SJSA1 (cell line): ENCODE results near the gene TIMELESS. TPM values are rescaled to one million over a fixed set of nuclear protein-coding genes. Genes with fewer than 3 reads are reported as not detected.

Experiments used
- DNase-seq, 2 experiments: peaks; one replicate each; pipeline ENCODE4 v3.0.0-alpha.2; 2015 to 2020; ENCODE audit warnings: low spot score in 2 of 2, low read depth in 1 of 2
- H3K27ac ChIP-seq: fragments of 250-450 bp; sonication (Bioruptor Pico); 2 replicates; pipeline ENCODE4 v1.5.1; 2020; ENCODE audit warnings: mild to moderate bottlenecking, moderate library complexity
- H3K27me3 ChIP-seq: fragments of 250-450 bp; sonication (Bioruptor Pico); replicated peaks from 2 replicates; pipeline ENCODE4 v1.5.1; 2020; ENCODE audit warnings: mild to moderate bottlenecking, moderate library complexity
- H3K36me3 ChIP-seq: fragments of 250-450 bp; sonication (Bioruptor Pico); 2 replicates; pipeline ENCODE4 v1.5.1; 2020; ENCODE audit warnings: mild to moderate bottlenecking
- H3K4me1 ChIP-seq: fragments of 250-450 bp; sonication (Bioruptor Pico); replicated peaks from 2 replicates; pipeline ENCODE4 v1.6.1; 2021; ENCODE audit warnings: mild to moderate bottlenecking
- H3K4me3 ChIP-seq: fragments of 250-450 bp; sonication (Bioruptor Pico); 2 replicates; pipeline ENCODE4 v1.5.1; 2020; ENCODE audit warnings: mild to moderate bottlenecking
- H3K9me3 ChIP-seq: fragments of 250-450 bp; sonication (Bioruptor Pico); replicated peaks from 2 replicates; pipeline ENCODE4 v1.5.1; 2020; ENCODE audit warnings: mild to moderate bottlenecking
- total RNA-seq: library from RNA; depleted of rRNA; stranded (reverse); fragments of >200 nt; shearing (Covaris generic); gene quantifications from 2 replicates; pipeline ENCODE4 v1.2.3, GENCODE V29; 2014

Gene TIMELESS
- total RNA-seq, 1 experiment from 2014 or later, result 11.9 TPM

DNA sequence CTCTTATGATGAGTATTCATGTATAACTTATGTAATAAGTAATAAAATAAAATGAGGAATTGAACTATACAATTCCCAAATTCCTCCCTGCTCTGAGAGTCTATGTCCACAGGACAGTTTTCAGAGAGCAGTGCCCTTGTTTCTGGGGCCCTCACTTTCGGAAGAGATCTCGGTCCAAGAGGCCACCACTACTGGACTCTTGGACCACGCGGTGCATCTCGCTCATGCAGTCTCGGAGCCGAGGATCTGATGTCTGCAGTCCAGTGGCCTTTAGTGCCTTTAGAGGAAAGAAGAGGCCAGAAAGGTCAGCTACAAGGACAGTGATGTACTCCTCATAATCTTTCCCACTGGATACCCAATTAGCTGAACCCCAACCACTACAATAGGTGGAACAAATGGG is 30.4 kb upstream of the TIMELESS start:
- no peak for DNase-seq
- no peaks in the 10 kb centered on the region for H3K9me3 ChIP-seq
- H3K4me3 ChIP-seq, result no peak overlapping the region
- no peak overlapping the region for H3K27ac ChIP-seq
- no peaks in the 10 kb centered on the region for H3K27me3 ChIP-seq
- no peaks in the 10 kb centered on the region for H3K4me1 ChIP-seq
- no peaks in the 10 kb centered on the region for H3K36me3 ChIP-seq

DNA sequence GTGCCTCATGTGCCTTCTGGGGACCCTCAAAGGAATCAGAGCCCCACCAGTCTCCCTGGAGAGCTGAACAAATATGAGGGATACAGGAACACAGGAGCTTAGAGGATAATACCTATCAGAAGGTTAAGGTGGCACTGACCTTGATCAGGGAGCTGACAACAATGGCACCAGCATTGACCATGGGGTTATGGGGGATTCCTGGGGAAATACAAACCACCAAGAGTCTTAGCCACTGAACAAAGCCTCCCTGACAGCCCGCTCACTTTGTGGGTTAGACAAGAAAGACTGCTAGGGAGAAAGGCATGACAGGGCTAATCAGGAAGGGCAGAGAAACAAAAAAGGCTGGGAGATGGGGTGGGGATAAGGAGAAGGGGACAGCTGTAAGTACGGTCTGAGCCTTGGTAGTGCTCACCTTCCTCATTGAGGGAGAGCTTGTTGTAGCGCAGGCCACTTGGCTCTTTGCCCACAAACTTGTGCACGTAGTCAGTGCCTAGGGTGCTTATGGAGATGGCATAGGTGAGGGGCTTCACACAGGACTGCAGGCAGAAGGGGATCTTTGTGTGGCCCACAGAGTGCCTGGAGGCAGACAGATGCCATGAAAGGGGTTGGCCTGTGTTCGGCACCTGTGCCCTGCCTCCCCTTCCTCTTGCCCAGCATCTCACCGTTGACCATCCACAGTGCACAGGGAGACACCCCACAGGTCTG is 28.4 kb upstream of the TIMELESS start:
- H3K27me3 ChIP-seq, result no peaks in the 10 kb centered on the region
- H3K27ac ChIP-seq, result no peak overlapping the region
- H3K9me3 ChIP-seq, result no peaks in the 10 kb centered on the region
- DNase-seq, result no peak
- peaks cover 3% of the 10 kb centered on the region; the same call in 1 of the 2 replicates for H3K36me3 ChIP-seq
- no peaks in the 10 kb centered on the region for H3K4me1 ChIP-seq
- no peak overlapping the region for H3K4me3 ChIP-seq

GRCh38 chr12:56476972-56477432 is 27.8 kb upstream of the TIMELESS start:
- DNase-seq, result no peak
- Histone ChIP-seq H3K27ac (no peak overlapping the region), H3K4me1 (no peaks in the 10 kb centered on the region), H3K4me3 (no peak overlapping the region), H3K9me3 (no peaks in the 10 kb centered on the region), H3K36me3 (peaks cover 10% of the 10 kb centered on the region), H3K27me3 (no peaks in the 10 kb centered on the region)

- peaks cover 14% of the 10 kb centered on the region for H3K36me3 ChIP-seq
- no peak for DNase-seq
- no peak overlapping the region for H3K4me3 ChIP-seq
- no peaks in the 10 kb centered on the region for H3K9me3 ChIP-seq
- no peaks in the 10 kb centered on the region for H3K27me3 ChIP-seq
- H3K27ac ChIP-seq, result no peak overlapping the region
- no peaks in the 10 kb centered on the region for H3K4me1 ChIP-seq
Observed at GRCh38 chr12:56476143-56476542, 26.9 kb upstream of the TIMELESS start.

- peaks cover 4% of the 10 kb centered on the region for H3K4me1 ChIP-seq
Observed at GRCh38 chr12:56474389-56474788, 25.2 kb upstream of the TIMELESS start.

GRCh38 chr12:56469007-56469930 is 20.0 kb upstream of the TIMELESS start:
- Histone ChIP-seq H3K4me1 (peaks cover 12% of the 10 kb centered on the region), H3K36me3 (peaks cover 21% of the 10 kb centered on the region), H3K27me3 (no peaks in the 10 kb centered on the region), H3K4me3 (peak overlapping the region; percentile 58), H3K9me3 (no peaks in the 10 kb centered on the region), H3K27ac (peak overlapping the region; percentile 67)
- no peak for DNase-seq

More at GRCh38 chr12:56474389-56474788, 25.2 kb upstream of the TIMELESS start:
- DNase-seq, result no peak
- Histone ChIP-seq H3K27me3 (no peaks in the 10 kb centered on the region), H3K27ac (no peak overlapping the region), H3K4me3 (no peak overlapping the region), H3K36me3 (peaks cover 22% of the 10 kb centered on the region), H3K9me3 (no peaks in the 10 kb centered on the region)

DNA sequence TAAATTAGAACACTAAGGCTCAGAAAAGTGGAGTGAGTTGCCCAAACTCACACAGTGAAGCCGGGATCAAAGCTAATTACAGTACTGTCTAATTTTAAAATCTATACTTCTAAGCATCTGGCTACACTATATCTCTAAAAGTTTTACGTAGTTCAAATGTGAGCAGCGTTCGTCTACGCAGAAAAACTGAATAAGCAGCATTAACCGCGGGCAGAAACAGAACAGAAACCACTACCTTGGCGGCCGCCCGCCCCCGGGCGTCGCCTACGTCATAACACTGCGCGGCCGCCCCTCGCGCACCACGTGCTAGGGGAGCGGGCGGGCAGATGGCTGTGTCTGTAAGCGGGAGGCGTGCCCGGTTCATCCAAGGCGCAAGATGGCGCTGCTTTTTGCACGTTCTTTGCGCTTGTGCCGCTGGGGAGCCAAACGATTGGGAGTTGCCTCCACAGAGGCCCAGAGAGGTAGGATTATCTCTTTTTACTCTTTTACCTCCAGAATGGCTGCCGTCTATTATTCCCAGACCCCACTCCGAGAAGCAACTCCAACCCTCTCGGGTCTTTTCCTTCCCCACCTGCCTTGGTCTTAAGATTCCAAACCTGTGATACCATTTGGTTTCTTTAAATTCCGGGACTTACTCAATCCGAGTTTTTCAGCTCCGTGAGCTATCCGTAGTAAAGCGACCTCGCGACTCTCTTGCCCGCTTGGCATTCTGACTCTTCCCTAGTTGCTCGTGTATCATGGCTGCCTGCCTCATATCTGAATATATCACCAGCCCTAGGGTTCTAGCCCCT is 19.2 kb upstream of the TIMELESS start, which contains the start of gene SPRYD4:
Gene SPRYD4 (plus strand): TSS at position 363 of the 791 bp plus-strand sequence. CDS start 14 bp downstream, at position 377.
- H3K27ac ChIP-seq, result peak within 1 kb of the TSS; percentile 67
- H3K27me3 ChIP-seq, result no peaks in the 10 kb centered on the region
- peaks cover 15% of the 10 kb centered on the region for H3K4me1 ChIP-seq
- DNase-seq, result peak; percentile 87 to 89
- peaks cover 19% of the 10 kb centered on the region for H3K36me3 ChIP-seq
- peak within 1 kb of the TSS; percentile 58 for H3K4me3 ChIP-seq
- H3K9me3 ChIP-seq, result no peaks in the 10 kb centered on the region

DNA sequence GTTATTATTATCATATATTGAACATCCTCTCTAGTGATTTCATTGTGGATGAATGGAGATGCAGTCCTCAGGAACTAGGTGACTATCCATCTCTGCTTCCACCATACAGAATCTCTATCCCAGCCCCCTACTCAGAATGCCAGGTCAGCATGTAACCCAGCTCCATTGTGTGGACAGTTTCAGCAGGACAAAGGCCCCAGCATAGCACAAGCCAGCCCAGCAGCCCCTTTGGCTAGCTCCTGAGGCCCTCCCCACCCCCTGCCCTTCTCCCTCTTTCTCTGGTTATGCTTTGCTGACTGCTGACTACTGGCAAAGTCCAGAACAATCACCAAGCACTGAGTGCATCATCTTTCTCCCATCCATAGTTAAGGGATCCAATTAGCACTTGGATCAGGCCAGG is 13.3 kb upstream of the TIMELESS start:
- Histone ChIP-seq H3K4me3 (no peak overlapping the region), H3K27me3 (no peaks in the 10 kb centered on the region), H3K36me3 (no peaks in the 10 kb centered on the region), H3K27ac (no peak overlapping the region), H3K9me3 (no peaks in the 10 kb centered on the region), H3K4me1 (peaks cover 5% of the 10 kb centered on the region)
- DNase-seq, result no peak

GRCh38 chr12:56461235-56462159 is 12.3 kb upstream of the TIMELESS start:
- no peak overlapping the region for H3K4me3 ChIP-seq
- no peaks in the 10 kb centered on the region for H3K27me3 ChIP-seq
- no peak for DNase-seq
- no peak overlapping the region for H3K27ac ChIP-seq
- H3K4me1 ChIP-seq, result peaks cover 5% of the 10 kb centered on the region
- no peaks in the 10 kb centered on the region for H3K9me3 ChIP-seq
- H3K36me3 ChIP-seq, result no peaks in the 10 kb centered on the region

GRCh38 chr12:56457817-56458216 is 8.6 kb upstream of the TIMELESS start:
- H3K27me3 ChIP-seq, result no peaks in the 10 kb centered on the region

DNA sequence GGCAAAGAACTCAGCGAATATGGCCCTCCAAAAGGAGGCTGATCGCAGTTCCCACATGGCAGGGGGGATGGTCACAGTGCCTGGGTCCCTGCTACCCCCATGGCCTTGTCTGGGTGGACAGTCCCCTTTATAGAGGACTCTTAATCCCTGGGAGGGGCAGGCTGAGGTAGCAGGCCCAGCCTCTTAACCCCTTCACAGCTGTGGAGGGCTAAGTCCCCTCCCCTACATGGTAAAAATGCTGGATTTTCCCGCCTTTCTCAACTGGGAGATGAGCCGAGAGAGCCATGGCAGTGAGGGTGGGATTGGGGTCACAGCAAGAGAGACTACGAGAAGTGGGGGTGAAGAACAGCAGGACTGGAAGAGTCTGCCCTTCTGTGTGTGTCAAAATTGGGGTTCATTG is 5.3 kb upstream of the TIMELESS start, which contains the start of gene MIP:
Gene MIP (minus strand): TSS at position 101 of the 400 bp plus-strand sequence. CDS start 44 bp downstream, at position 57.
- no peak for DNase-seq
- no peaks in the 10 kb centered on the region for H3K27me3 ChIP-seq
- no peak within 1 kb of the TSS for H3K27ac ChIP-seq
- no peaks in the 10 kb centered on the region for H3K9me3 ChIP-seq
- no peak within 1 kb of the TSS for H3K4me3 ChIP-seq
- H3K4me1 ChIP-seq, result peaks cover 2% of the 10 kb centered on the region
- no peaks in the 10 kb centered on the region for H3K36me3 ChIP-seq

More at GRCh38 chr12:56457817-56458216, 8.6 kb upstream of the TIMELESS start:
- H3K9me3 ChIP-seq, result no peaks in the 10 kb centered on the region
- H3K4me3 ChIP-seq, result no peak overlapping the region
- no peaks in the 10 kb centered on the region for H3K4me1 ChIP-seq
- DNase-seq, result no peak
- no peaks in the 10 kb centered on the region for H3K36me3 ChIP-seq
- no peak overlapping the region for H3K27ac ChIP-seq

- H3K27ac ChIP-seq, result no peak overlapping the region
- no peaks in the 10 kb centered on the region for H3K9me3 ChIP-seq
- H3K36me3 ChIP-seq, result peaks cover 6% of the 10 kb centered on the region; the same call in 1 of the 2 replicates
- no peak for DNase-seq
- H3K27me3 ChIP-seq, result no peaks in the 10 kb centered on the region
- H3K4me1 ChIP-seq, result peaks cover 10% of the 10 kb centered on the region
- H3K4me3 ChIP-seq, result no peak overlapping the region
Observed at GRCh38 chr12:56451147-56451546, 1.9 kb upstream of the TIMELESS start.
